T-helper 1 cell treated with Interleukin-12 subunit alpha and Interleukin-12 subunit beta and Interleukin-4 antibody, amounts not matched to agents 30 ng/mL and 1 ng/mL, for 36 hours (primary cell): ENCODE results near the gene KIDINS220. TPM values are rescaled to one million over a fixed set of nuclear protein-coding genes. Genes with fewer than 3 reads are reported as not detected.

Experiments used
- intact Hi-C: fragments of 100-400 bp; cut with micrococcal nuclease; formaldehyde crosslinking; loops from one replicate; pipeline ENCODE4 v1.15.1; 2024
- total RNA-seq: library from RNA; stranded (reverse); gene quantifications from 2 replicates; pipeline ENCODE4 v1.2.3, GENCODE V29; 2022

Gene KIDINS220
- total RNA-seq, 1 donor from 2014 or later, result 36.7 TPM

- intact Hi-C loops, result no loop called here
Measured at GRCh38 chr2:8701681-8702379, 135.6 kb downstream of the KIDINS220 start.

GRCh38 chr2:8699839-8700238 is 137.6 kb downstream of the KIDINS220 start:
- intact Hi-C loops, result no loop called here

- intact Hi-C loops, result no loop called here
Measured at GRCh38 chr2:8697190-8697589, 140.2 kb downstream of the KIDINS220 start.

GRCh38 chr2:8694737-8695136 is 142.7 kb downstream of the KIDINS220 start:
- intact Hi-C loops, result no loop called here

GRCh38 chr2:8693157-8693821 is 144.1 kb downstream of the KIDINS220 start:
- intact Hi-C loops, result loop anchor here (1.0 kb wide), 1 partner anchor 68 kb away; no protein-coding TSS in a partner anchor

GRCh38 chr2:8692783-8693156 is 144.6 kb downstream of the KIDINS220 start:
- intact Hi-C loops, result loop anchor here (1.0 kb wide), 1 partner anchor 69 kb away; no protein-coding TSS in a partner anchor

- intact Hi-C loops, result no loop called here
Measured at GRCh38 chr2:8691859-8692437, 145.5 kb downstream of the KIDINS220 start.

GRCh38 chr2:8685697-8686358 is 151.6 kb downstream of the KIDINS220 start:
- intact Hi-C loops, result loop anchor here (1.0 to 2.0 kb wide), 6 partner anchors 205 to 1567 kb away; no protein-coding TSS in a partner anchor

GRCh38 chr2:8684878-8685696 is 152.3 kb downstream of the KIDINS220 start:
- intact Hi-C loops, result loop anchor here (1.0 to 5.0 kb wide), 13 partner anchors 204 to 1808 kb away; partner anchors contain the start of genes KLF11, ODC1 and RSAD2

- intact Hi-C loops, result loop anchor here (1.0 to 5.0 kb wide), 11 partner anchors 204 to 1807 kb away; partner anchors contain the start of genes KLF11, ODC1 and RSAD2
Measured at GRCh38 chr2:8684540-8684877, 152.9 kb downstream of the KIDINS220 start.

GRCh38 chr2:8682719-8683667 is 154.4 kb downstream of the KIDINS220 start:
- intact Hi-C loops, result loop anchor here (1.0 to 5.0 kb wide), 12 partner anchors 346 to 1806 kb away; partner anchors contain the start of genes KLF11, ODC1 and RSAD2

GRCh38 chr2:8681786-8682692 is 155.4 kb downstream of the KIDINS220 start, which contains the start of gene ID2:
Gene ID2 (plus strand): TSS chr2:8682056. CDS start chr2:8682166, 110 bp downstream.
- intact Hi-C loops, result loop anchor here (1.0 to 5.0 kb wide), 27 partner anchors 74 to 1855 kb away; partner anchors contain the start of genes CPSF3, ITGB1BP1, KIDINS220 and KLF11

GRCh38 chr2:8680822-8681760 is 156.3 kb downstream of the KIDINS220 start:
- intact Hi-C loops, result loop anchor here (1.0 to 5.0 kb wide), 23 partner anchors 73 to 1854 kb away; partner anchors contain the start of genes CPSF3, ITGB1BP1, KIDINS220 and KLF11

GRCh38 chr2:8679827-8680731 is 157.3 kb downstream of the KIDINS220 start:
- intact Hi-C loops, result loop anchor here (2.0 to 5.0 kb wide), 13 partner anchors 93 to 1853 kb away; partner anchors contain the start of genes CPSF3, ITGB1BP1, KLF11 and ODC1

- intact Hi-C loops, result no loop called here
Measured at GRCh38 chr2:8679567-8679826, 157.9 kb downstream of the KIDINS220 start.
